ENCODE results near the gene SERPINE1.

DNA sequence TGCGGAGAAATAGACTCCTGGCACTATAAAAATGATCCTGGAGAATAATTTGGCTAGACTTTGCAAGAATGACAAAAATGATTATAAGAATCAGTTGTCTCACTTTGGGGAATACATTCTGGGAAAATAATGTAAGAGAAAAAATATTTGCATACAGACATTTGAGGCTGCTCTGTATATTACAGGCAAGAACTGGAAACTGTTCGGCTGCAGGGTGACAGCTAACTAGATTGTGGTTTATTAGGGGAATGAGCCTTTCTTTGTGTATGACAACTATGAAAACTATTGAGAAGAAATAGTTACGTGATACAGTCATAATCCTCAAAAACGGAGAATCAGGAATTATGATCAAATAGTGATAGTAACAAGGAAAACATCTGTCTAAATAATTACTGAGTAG, 33.0 kb upstream of the SERPINE1 start:
- TF ChIP-seq, protein P1, sequence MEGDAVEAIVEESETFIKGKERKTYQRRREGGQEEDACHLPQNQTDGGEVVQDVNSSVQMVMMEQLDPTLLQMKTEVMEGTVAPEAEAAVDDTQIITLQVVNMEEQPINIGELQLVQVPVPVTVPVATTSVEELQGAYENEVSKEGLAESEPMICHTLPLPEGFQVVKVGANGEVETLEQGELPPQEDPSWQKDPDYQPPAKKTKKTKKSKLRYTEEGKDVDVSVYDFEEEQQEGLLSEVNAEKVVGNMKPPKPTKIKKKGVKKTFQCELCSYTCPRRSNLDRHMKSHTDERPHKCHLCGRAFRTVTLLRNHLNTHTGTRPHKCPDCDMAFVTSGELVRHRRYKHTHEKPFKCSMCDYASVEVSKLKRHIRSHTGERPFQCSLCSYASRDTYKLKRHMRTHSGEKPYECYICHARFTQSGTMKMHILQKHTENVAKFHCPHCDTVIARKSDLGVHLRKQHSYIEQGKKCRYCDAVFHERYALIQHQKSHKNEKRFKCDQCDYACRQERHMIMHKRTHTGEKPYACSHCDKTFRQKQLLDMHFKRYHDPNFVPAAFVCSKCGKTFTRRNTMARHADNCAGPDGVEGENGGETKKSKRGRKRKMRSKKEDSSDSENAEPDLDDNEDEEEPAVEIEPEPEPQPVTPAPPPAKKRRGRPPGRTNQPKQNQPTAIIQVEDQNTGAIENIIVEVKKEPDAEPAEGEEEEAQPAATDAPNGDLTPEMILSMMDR (IDR thresholded peaks at IDR 0.05) = no peak
- TF ChIP-seq POLR2AphosphoS5 (IDR thresholded peaks at IDR 0.05) (no peak), POLR2A (IDR thresholded peaks at IDR 0.05) (no peak), EP300 (IDR thresholded peaks at IDR 0.05) (no peak)

Data from suprapubic skin (tissue), 4 donors.